Gastrocnemius medialis (tissue), 4 donors: ENCODE measurements around the gene MOV10. TPM values are rescaled to one million over a fixed set of nuclear protein-coding genes. Genes with fewer than 3 reads are reported as not detected.
A peak's percentile ranks its signal among the peaks of the same experiment; 100 is the strongest.

Experiments used
- ATAC-seq, 2 donors: fragments of 150-250 bp; one replicate each; pipeline ENCODE4 v1.9.1; 2016
- DNase-seq, 2 donors: peaks; one replicate each; pipeline ENCODE4 v3.0.0-alpha.2; 2019
- H3K27ac ChIP-seq, 4 donors: fragments of 200-600 bp; sonication (generic); 1 replicate in 1 of 4; 2 replicates in 3 of 4; pipeline ENCODE4 v1.5.1; 2016 to 2018; ENCODE audit warnings: mild to moderate bottlenecking in 2 of 4, moderate library complexity in 1 of 4
- H3K27me3 ChIP-seq, 3 donors: fragments of 200-600 bp; sonication (generic) in 2 of 3; 1 replicate in 1 of 3; 2 replicates in 2 of 3; pipeline versions ENCODE4 v1.5.1 to v1.6.0; 2016 to 2019; ENCODE audit warnings: mild to moderate bottlenecking in 1 of 3, moderate library complexity in 1 of 3
- H3K36me3 ChIP-seq, 2 donors: fragments of 200-600 bp; sonication (generic) in 1 of 2; one replicate each; pipeline ENCODE4 v1.5.1; 2017 to 2018
- H3K4me1 ChIP-seq, 2 donors: fragments of 200-600 bp; sonication (generic) in 1 of 2; one replicate each; pipeline ENCODE4 v1.5.1; 2016 to 2017; ENCODE audit warnings: mild to moderate bottlenecking in 2 of 2
- H3K4me3 ChIP-seq, 4 donors: fragments of 200-600 bp; sonication (generic) in 3 of 4; 1 replicate in 1 of 4; 2 replicates in 3 of 4; pipeline ENCODE4 v1.5.1; 2016 to 2019; ENCODE audit warnings: mild to moderate bottlenecking in 2 of 4
- H3K9me3 ChIP-seq, 3 donors: fragments of 200-600 bp; sonication (generic) in 2 of 3; 1 replicate in 1 of 3; 2 replicates in 2 of 3; pipeline ENCODE4 v1.5.1; 2016 to 2019
- CTCF ChIP-seq, 5 experiments: fragments of 450-650 bp in 3 of 5; fragments of 200-600 bp in 2 of 5; sonication (generic) in 2 of 5; IDR thresholded peaks in 4 of 5; conservative IDR thresholded peaks in 1 of 5; 1 replicate in 4 of 5; 2 replicates in 1 of 5; pipeline ENCODE4 v1.5.1; 2016 to 2019; ENCODE audit warnings: antibody characterized with exemption in 5 of 5, mild to moderate bottlenecking in 3 of 5, moderate library complexity in 3 of 5
- POLR2A ChIP-seq, 2 donors: fragments of 450-650 bp; IDR thresholded peaks; one replicate each; pipeline ENCODE4 v1.6.1; 2017; ENCODE audit warnings: antibody characterized with exemption in 2 of 2, mild to moderate bottlenecking in 2 of 2, moderate library complexity in 2 of 2
- in situ Hi-C, 4 donors: fragments of 200-750 bp; cut with MboI; loops; one replicate each; pipeline versions ENCODE4 v1.15.0 to v1.8.0; 2017; ENCODE audit warnings: low sequenced_read_pairs in 4 of 4
- intact Hi-C: fragments of 100-400 bp; cut with DNase I; formaldehyde crosslinking; loops from one replicate; pipeline ENCODE4 v1.15.1; 2023; ENCODE audit warnings: low total_unique reads
- total RNA-seq, 4 donors: library from RNA; depleted of rRNA; stranded (reverse); fragments of >200 nt; gene quantifications; one replicate each; pipeline versions ENCODE4 v1.1.0 to v1.2.3, GENCODE V29; 2016

The MOV10 gene
- total RNA-seq, 4 donors from 2014 or later, result 2.8 to 7.2 (median 4.8) TPM

- Histone ChIP-seq H3K27ac (no peak overlapping the region), H3K36me3 (peaks cover 0 to 5% of the 10 kb centered on the region in 2 donors), H3K9me3 (no peaks in the 10 kb centered on the region), H3K27me3 (no peaks in the 10 kb centered on the region), H3K4me3 (no peak overlapping the region), H3K4me1 (peaks cover 0 to 8% of the 10 kb centered on the region in 2 donors)
- DNase-seq (no peak), ATAC-seq (no peak)
- in situ Hi-C loops, result no loop called here
- intact Hi-C loops, result no loop called here
- TF ChIP-seq CTCF (IDR thresholded peaks at IDR 0.05 in 4 of 5, conservative IDR thresholded peaks at IDR 0.05 in 1 of 5) (no peak), POLR2A (IDR thresholded peaks at IDR 0.05) (no peak)
These were observed 12.4 kb downstream of the MOV10 start for GRCh38 chr1:112686835-112687234.

- TF ChIP-seq POLR2A (IDR thresholded peaks at IDR 0.05) (no peak), CTCF (IDR thresholded peaks at IDR 0.05 in 4 of 5, conservative IDR thresholded peaks at IDR 0.05 in 1 of 5) (no peak)
- in situ Hi-C loops (no loop called here), intact Hi-C loops (no loop called here)
- ATAC-seq, result no peak
- Histone ChIP-seq H3K27me3 (no peaks in the 10 kb centered on the region), H3K27ac (no peak overlapping the region), H3K9me3 (no peaks in the 10 kb centered on the region), H3K4me1 (peaks cover 0 to 8% of the 10 kb centered on the region in 2 donors), H3K36me3 (peaks cover 0 to 10% of the 10 kb centered on the region in 2 donors), H3K4me3 (no peak overlapping the region)
- DNase-seq, result no peak
These were observed 12.9 kb downstream of the MOV10 start for GRCh38 chr1:112687361-112687760.

- Histone ChIP-seq H3K9me3 (no peaks in the 10 kb centered on the region), H3K27ac (peak overlapping the region; percentile 39 to 59 (median 48)), H3K36me3 (peaks cover 0 to 11% of the 10 kb centered on the region in 2 donors), H3K4me1 (peaks cover 0 to 8% of the 10 kb centered on the region in 2 donors), H3K27me3 (no peaks in the 10 kb centered on the region), H3K4me3 (no peak overlapping the region)
- no peak for ATAC-seq
- no peak for DNase-seq
- no peak for TF ChIP-seq POLR2A (IDR thresholded peaks at IDR 0.05)
- no peak for TF ChIP-seq CTCF (IDR thresholded peaks at IDR 0.05 in 4 of 5, conservative IDR thresholded peaks at IDR 0.05 in 1 of 5)
- intact Hi-C loops (no loop called here), in situ Hi-C loops (no loop called here)
These were observed 13.5 kb downstream of the MOV10 start for GRCh38 chr1:112687785-112688496.

- H3K4me3 ChIP-seq, result no peak overlapping the region
- TF ChIP-seq POLR2A (IDR thresholded peaks at IDR 0.05) (no peak), CTCF (IDR thresholded peaks at IDR 0.05 in 4 of 5, conservative IDR thresholded peaks at IDR 0.05 in 1 of 5) (no peak)
- H3K36me3 ChIP-seq, result peaks cover 0 to 13% of the 10 kb centered on the region in 2 donors
- peak overlapping the region; percentile 39 to 59 (median 48) for H3K27ac ChIP-seq
- no peaks in the 10 kb centered on the region for H3K9me3 ChIP-seq
- H3K27me3 ChIP-seq, result no peaks in the 10 kb centered on the region
- DNase-seq, result no peak
- peak in 1 of 2 donors; percentile 46 for ATAC-seq
- intact Hi-C loops, result no loop called here
- H3K4me1 ChIP-seq, result peaks cover 0 to 8% of the 10 kb centered on the region in 2 donors
- in situ Hi-C loops, result no loop called here
These were observed 14.3 kb downstream of the MOV10 start for GRCh38 chr1:112688781-112689193.
